GM12873 (cell line): ENCODE results near the gene GALNT2.

Experiments used
- TF ChIP-seq, protein P1 (sequence below): IDR thresholded peaks from 2 replicates; pipeline ENCODE4 v1.5.1; 2012; ENCODE audit warnings: low read depth, mild to moderate bottlenecking, moderate library complexity, low read length, control low read depth; ENCODE audit not compliant: insufficient read depth; ENCODE audit errors: missing control alignments

Gene GALNT2

GRCh38 chr1:230137337-230137815 is 70.3 kb downstream of the GALNT2 start:
- TF ChIP-seq, protein P1, sequence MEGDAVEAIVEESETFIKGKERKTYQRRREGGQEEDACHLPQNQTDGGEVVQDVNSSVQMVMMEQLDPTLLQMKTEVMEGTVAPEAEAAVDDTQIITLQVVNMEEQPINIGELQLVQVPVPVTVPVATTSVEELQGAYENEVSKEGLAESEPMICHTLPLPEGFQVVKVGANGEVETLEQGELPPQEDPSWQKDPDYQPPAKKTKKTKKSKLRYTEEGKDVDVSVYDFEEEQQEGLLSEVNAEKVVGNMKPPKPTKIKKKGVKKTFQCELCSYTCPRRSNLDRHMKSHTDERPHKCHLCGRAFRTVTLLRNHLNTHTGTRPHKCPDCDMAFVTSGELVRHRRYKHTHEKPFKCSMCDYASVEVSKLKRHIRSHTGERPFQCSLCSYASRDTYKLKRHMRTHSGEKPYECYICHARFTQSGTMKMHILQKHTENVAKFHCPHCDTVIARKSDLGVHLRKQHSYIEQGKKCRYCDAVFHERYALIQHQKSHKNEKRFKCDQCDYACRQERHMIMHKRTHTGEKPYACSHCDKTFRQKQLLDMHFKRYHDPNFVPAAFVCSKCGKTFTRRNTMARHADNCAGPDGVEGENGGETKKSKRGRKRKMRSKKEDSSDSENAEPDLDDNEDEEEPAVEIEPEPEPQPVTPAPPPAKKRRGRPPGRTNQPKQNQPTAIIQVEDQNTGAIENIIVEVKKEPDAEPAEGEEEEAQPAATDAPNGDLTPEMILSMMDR, result no peak

- TF ChIP-seq, protein P1, result no peak
Measured at GRCh38 chr1:230138561-230139239, 71.7 kb downstream of the GALNT2 start.

DNA sequence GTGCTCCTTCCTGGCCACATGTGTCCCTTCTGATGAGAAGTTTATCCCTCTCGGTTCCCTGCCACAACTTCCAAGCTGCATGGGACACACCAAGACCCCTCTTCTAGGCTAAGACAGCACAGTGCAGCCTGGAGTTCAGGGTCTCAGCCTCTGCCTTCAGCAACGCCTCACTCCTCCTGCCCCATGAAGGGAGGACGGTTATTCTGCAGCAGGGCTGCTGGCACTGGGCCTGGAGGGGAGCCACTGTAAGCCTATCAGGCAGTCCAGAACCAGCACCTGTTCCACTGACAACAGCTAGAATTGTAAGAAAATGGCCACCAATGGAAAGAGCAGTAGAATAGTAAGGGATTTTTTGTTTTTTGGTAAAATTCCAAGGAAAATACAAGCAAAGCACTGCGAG is 72.3 kb downstream of the GALNT2 start:
- TF ChIP-seq, protein P1, result no peak

DNA sequence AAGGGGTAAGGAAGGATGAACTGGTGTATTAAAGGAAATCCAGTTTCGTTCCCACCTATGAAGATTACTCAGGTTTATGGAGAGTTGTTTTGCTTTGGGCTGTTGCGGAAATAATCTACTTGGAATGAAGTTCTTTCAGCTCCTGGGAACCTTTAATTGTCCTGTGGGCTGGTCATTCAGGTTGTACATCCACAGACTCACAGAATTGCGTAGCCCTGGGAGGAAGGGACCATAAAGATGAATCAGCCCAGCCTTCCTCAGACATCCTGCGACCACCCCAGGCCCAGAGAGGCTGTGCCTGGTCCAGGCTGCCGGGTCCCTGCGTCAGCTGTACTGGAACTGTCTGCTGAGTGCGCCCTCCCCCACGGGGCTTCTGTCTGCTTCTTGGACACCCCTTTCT is 72.7 kb downstream of the GALNT2 start:
- TF ChIP-seq, protein P1, result no peak

- TF ChIP-seq, protein P1, result no peak
Measured at GRCh38 chr1:230140221-230141020, 73.4 kb downstream of the GALNT2 start.

GRCh38 chr1:230141021-230141648 is 74.1 kb downstream of the GALNT2 start:
- TF ChIP-seq, protein P1, result no peak
